Pons (tissue), 1 donor: ENCODE measurements around the gene NFYC.
A peak's percentile ranks its signal among the peaks of the same experiment; 100 is the strongest.

Source experiments
- DNase-seq: peaks from one replicate; pipeline ENCODE4 v3.0.0-alpha.2; 2016; ENCODE audit warnings: low spot score

Gene NFYC

GRCh38 chr1:40798366-40799281, 107.1 kb downstream of the NFYC start:
- DNase-seq, result no peak

GRCh38 chr1:40799351-40799867, 107.9 kb downstream of the NFYC start:
- DNase-seq, result no peak

DNA sequence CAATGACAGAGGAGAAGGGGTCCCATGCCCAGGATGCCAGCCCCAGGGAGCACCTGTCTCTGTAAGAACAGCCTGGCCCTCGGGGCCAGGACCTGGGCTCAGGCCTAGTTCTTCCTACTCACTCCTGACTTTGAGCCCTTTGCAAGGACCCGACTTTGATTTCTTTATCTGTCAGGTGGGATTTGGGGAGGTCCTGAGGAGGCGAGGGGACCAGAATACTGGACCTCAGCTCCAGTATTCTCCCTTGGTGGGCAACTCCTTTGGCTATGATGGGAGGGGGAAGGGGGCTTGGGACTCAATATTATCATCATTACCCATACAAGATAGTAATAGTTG, 110.2 kb downstream of the NFYC start:
- DNase-seq, result no peak

DNA sequence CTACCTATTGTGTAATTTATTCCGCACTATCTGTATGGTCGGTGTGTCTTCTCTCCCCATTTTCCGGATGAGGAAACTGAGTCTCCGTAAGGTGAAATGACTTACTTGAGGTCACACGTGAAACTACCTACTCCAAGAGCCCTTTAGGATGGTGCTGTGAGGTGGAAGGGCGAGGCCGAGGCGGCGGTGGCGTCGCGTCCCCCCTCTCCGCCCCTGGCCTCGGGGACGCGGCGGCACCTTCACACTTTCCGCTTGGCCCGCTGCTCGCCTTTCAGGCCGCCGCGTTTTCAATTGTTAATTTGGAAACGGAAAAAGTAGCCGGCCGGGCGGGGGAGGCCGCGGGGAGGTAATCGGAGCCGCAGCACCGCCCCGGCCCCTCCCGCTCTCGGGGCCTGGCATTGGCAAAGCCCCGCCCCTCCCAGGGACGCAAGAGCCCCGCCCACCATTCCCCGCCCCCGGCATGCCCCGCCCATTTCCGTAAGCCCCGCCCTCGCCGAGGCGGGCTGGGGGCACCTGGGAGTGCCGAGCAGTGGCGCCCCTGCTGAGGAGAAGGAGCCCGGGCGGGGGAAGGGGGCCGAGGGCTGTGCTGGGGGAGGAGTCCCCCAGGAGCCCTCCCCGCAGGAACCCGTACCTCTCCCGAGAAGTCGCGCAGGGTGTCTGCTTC, 110.7 kb downstream of the NFYC start:
- DNase-seq, result no peak

DNA sequence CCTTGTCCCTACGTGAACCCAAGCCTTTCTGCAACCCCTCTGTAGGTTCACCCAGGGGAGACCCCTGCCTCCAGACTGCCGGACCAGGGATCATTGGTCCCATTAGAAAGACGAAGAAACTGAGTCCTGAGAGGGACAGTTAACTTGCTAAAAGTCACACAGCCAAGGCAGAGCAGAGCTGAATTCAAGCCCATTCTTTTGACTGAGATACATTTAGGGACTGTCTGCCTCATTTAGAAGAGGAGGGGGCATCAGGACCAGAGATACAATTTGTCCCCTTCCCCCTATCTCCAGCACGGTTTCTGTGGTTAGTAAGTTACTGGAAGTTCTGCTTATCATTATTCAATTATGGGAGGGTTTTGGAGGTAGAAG, 111.2 kb downstream of the NFYC start:
- DNase-seq, result no peak

- DNase-seq, result no peak
These were observed 111.9 kb downstream of the NFYC start for GRCh38 chr1:40803447-40803846.

- DNase-seq, result no peak
These were observed 112.4 kb downstream of the NFYC start for GRCh38 chr1:40803902-40804301.

DNA sequence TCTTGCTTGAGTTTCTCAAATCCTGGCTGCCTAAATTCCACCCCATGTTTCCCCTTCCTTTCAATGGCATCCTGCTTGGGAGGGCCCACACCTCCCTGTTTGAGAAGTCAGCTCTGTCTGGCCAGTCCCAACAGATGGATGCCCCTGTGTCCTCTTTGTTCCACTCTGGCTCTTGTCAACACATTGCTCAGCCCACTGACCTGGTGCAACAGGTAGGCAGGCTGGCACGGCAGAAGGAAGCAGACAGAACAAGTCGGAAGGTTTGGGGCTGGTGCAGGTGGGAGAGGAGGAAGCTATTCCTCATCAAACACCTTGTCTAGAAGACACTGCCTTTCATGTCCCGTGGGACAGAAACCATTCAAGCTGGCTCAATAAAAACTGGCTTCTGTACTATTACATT, 114.7 kb downstream of the NFYC start:
- DNase-seq, result no peak

GRCh38 chr1:40806731-40807695, 115.5 kb downstream of the NFYC start:
- no peak for DNase-seq

DNA sequence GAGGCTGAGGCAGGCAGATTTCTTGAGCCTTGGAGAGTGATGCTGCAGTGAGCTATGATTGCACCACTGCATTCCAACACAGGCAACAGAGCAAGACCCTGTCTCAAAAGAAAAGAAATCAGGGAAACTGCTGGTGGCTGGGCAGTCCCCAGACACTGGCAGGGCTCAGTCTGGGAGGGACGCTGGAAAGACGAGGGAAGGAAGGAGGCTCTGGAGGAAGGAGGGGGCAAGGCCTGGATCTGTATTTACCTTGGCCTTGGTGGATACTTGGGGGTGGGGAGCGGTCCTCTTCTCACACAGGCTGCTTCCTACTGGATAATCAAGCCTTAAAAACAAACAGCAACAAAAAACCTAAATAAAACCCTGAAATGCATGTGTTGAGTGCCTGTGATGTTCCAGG, 116.5 kb downstream of the NFYC start:
- no peak for DNase-seq

- no peak for DNase-seq
These were observed 116.9 kb downstream of the NFYC start for GRCh38 chr1:40808444-40808843.

DNA sequence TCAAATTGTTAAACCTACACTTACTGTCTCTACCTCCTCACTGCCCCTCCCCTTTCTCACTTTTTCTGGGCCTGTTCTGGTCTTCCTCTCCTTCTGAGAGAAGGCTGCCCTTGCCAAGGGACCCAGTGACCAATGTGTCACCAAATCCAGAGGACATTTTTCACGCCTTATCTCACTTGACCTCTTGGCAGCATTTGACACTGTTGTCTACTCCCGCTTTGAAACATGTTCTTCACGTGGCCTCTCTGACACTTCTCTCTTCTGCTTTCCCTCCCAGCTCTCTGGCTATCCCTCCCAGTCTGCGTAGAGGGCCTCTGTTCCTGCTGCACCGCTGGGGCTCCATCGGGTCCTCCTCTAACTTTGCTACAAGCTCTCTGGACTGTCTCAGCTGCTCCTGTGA, 117.4 kb downstream of the NFYC start:
- DNase-seq, result peak; percentile 24

DNA sequence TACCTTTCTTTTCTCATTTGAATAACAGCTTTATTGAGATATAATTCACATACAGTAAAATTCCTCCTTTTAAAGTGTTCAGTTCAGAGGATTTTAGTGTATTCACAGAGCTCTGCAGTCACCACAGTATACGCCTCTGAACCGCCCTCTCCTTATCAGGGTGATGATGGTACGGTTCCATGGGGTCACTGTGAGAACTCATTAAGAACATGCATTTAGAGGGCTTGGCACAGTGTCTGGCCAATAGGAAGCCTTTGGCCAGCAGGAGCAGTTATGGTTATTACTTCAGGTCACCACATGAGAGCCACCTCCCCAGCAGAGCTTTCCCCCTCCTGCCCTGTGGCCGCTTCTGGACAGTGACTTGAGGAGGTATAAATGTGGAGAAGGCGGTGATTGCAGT, 119.4 kb downstream of the NFYC start:
- DNase-seq, result no peak

DNA sequence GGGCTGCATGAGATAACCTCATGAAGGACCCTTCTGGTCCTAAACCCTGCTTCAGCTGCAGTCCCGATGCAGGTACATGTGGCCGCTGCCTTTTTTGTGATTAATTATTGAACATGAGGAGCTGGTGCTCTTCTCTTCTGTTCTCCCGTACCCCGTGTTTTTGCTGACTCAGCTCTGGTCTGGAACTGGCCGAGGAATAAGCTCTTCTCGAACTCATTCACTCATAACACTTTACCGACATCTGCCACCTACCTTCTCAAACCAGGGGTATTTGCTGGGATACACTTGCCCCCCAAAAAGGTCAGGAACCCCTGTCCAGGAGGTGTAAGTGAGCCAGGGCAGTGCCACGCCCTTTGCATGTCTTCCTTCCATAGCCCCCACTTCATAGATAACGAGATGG, 123.9 kb downstream of the NFYC start:
- no peak for DNase-seq

DNA sequence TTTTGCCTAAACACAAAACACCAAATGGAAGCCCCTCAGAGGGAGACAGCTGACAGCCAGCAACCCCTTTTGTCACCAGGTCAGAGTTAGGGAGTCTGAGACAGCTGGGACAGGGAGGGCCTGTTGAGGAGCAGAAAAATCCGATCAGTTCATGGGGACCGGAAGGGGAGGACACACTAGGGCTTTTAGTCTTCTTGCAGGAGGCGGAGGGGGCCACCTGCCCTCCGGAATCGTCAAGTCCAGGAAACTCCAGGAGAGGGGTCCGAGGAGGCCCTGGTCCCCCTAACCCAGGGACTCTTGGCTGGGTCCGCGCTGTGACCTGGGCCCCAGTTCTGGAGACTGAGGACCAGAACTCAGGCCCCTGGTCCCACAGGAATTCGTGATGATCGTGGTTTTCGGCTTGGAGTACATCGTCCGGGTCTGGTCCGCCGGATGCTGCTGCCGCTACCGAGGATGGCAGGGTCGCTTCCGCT, 126.3 kb downstream of the NFYC start:
- DNase-seq, result no peak

DNA sequence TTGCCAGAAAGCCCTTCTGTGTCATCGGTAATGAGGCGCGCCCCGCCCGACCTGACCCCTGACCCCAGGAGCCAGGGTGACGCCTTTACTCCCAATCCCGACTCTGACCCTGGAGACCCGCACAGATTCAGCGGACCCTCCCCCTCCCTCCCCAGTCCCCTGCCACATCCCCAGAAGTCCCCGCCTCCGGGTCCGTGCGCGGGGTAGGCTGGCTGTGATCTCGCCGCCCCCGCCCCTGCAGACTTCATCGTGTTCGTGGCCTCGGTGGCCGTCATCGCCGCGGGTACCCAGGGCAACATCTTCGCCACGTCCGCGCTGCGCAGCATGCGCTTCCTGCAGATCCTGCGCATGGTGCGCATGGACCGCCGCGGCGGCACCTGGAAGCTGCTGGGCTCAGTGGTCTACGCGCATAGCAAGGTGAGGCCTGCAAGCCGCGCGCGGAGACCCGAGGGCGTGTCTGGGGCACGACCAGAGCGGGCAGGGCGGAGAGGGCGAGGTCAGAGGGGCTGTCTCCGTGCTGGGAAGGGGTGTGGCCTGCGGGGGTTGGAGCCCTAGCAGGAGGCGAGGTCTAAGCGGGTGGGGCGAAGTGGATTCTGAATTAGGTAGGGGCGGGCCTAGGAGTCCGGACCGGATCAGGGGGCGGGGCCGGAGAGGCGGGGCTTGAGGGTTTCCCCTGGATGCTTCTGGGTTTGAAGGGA, 126.9 kb downstream of the NFYC start:
- no peak for DNase-seq

- no peak for DNase-seq
These were observed 127.6 kb downstream of the NFYC start for GRCh38 chr1:40819101-40819500.

- DNase-seq, result peak; percentile 20
These were observed 128.8 kb downstream of the NFYC start for GRCh38 chr1:40820251-40820797.
